ENCODE results near the gene BRMS1. TPM values are rescaled to one million over a fixed set of nuclear protein-coding genes. Genes with fewer than 3 reads are reported as not detected.

BRMS1 gene
- total and polyA plus RNA-seq, 10 of the 15 experiments (the other 5 are each of a cell fraction or from before 2014, with no cell fraction given), result 2.1 to 85.3 (median 48.5) TPM

DNA sequence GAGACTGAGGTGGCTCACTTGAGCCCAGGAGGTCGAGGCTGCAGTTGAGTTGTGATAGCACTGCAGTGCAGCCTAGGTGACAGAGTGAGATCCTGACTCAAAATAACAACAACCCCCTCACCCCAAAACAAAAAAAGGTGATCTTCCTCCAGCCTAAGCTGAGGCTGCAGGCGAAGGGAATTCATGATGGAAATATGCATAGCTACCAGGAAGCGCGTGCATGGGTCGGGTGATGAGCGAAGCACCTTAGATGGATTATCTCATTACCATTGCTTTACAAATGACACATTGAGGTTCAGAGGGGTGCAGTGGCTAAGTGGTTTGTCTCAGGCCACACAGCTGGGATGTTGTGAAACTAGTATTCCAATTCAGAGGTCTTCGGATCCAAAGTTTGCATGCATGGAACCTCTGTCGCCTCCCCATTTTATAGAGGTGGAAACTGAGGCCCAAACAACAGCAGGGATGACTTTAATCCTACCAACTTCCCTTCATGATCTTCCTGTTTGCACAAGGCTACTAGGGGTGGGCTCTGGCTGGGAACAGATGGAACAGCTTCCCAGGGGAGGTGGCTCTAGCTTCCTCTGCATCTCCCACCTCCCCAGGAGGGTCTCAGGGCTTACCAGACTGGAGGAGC, 22.1 kb upstream of the BRMS1 start:
- no peak for DNase-seq (ENCODE audit: low read depth, low spot score)
- ChIA-PET POLR2A (interaction anchor here (0.5 to 0.6 kb wide), 2 partner anchors 18 to 413 kb away, joined by 3 read pairs; no protein-coding TSS in a partner anchor), RAD21 (ENCODE audit: unreplicated experiment) (interaction anchor here (1.1 kb wide), 1 partner anchor 55 kb away, joined by 5 read pairs; no protein-coding TSS in a partner anchor), CTCF (interaction anchor here (0.5 to 5.9 kb wide), 7 partner anchors 10 to 830 kb away, joined by 3 to 91 read pairs (median 4); partner anchors contain the start of gene TMEM151A), SMC1A (ENCODE audit: uncharacterized antibody, unreplicated experiment) (interaction anchor here (1.2 kb wide), 1 partner anchor 23 kb away, joined by 3 read pairs; no protein-coding TSS in a partner anchor)
- FAIRE-seq, result no peak
- Histone ChIP-seq H3K36me3 (ENCODE audit: control insufficient read depth in 2 of 2, insufficient read depth in 2 of 2, low read length in 1 of 2) (peaks cover 0 to 2% of the 10 kb centered on the region in 2 experiments; a peak in 2 of 4 replicates), H3K4me1 (ENCODE audit: control insufficient read depth, insufficient read depth, low read length) (no peaks in the 10 kb centered on the region; the same call in 1 of the 2 replicates), H3K4me2 (ENCODE audit: control insufficient read depth, insufficient read depth) (no peak overlapping the region), H2AFZ (ENCODE audit: control insufficient read depth, low read depth, low read length) (no peak overlapping the region), H4K20me1 (ENCODE audit: control insufficient read depth, insufficient read depth) (no peaks in the 10 kb centered on the region), H3K9ac (ENCODE audit: control insufficient read depth, insufficient read depth, low read length) (no peak overlapping the region), H3K4me3 (no peak overlapping the region), H3K9me3 (replicated peaks; ENCODE audit: control insufficient read depth, insufficient read depth, low read length) (no peaks in the 10 kb centered on the region), H3K79me2 (ENCODE audit: control insufficient read depth, insufficient read depth, low read length) (no peaks in the 10 kb centered on the region; the same call in none of the 2 replicates), H3K27ac (ENCODE audit: control insufficient read depth, insufficient read depth) (no peak overlapping the region), H3K27me3 (replicated peaks in 1 of 2; ENCODE audit: control insufficient read depth in 2 of 2, insufficient read depth in 2 of 2, low read length in 1 of 2) (no peaks in the 10 kb centered on the region)
- in situ Hi-C loops (cut with MboI), result no loop called here
- intact Hi-C loops (cut with micrococcal nuclease; ENCODE audit: unreplicated experiment), result no loop called here
- WGBS (ENCODE audit: insufficient coverage, insufficient replicate concordance, low lambda C conversion rate, missing lambda C conversion rate), result 70% methylated on average over 8 of the region's 8 CpGs
- BruUV-seq (replicated peaks), result no TSS peak
- TF ChIP-seq TARDBP (IDR thresholded peaks at IDR 0.05; ENCODE audit: borderline replicate concordance), result no peak
- TF ChIP-seq KLF5 (IDR thresholded peaks at IDR 0.05; ENCODE audit: partially characterized antibody), result no peak
- TF ChIP-seq, protein P1, sequence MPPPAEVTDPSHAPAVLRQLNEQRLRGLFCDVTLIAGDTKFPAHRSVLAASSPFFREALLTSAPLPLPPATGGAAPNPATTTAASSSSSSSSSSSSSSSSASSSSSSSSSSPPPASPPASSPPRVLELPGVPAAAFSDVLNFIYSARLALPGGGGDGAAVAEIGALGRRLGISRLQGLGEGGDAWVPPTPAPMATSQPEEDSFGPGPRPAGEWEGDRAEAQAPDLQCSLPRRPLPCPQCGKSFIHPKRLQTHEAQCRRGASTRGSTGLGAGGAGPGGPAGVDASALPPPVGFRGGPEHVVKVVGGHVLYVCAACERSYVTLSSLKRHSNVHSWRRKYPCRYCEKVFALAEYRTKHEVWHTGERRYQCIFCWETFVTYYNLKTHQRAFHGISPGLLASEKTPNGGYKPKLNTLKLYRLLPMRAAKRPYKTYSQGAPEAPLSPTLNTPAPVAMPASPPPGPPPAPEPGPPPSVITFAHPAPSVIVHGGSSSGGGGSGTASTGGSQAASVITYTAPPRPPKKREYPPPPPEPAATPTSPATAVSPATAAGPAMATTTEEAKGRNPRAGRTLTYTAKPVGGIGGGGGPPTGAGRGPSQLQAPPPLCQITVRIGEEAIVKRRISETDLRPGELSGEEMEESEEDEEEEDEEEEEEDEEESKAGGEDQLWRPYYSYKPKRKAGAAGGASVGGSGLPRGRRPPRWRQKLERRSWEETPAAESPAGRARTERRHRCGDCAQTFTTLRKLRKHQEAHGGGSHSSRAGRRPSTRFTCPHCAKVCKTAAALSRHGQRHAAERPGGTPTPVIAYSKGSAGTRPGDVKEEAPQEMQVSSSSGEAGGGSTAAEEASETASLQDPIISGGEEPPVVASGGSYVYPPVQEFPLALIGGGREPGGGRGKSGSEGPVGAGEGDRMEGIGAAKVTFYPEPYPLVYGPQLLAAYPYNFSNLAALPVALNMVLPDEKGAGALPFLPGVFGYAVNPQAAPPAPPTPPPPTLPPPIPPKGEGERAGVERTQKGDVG (CRISPR knock-in tag; IDR thresholded peaks at IDR 0.05), result no peak
- TF ChIP-seq NR2F1 (conservative IDR thresholded peaks at IDR 0.05), result no peak
- no peak for TF ChIP-seq HDAC2 (IDR thresholded peaks at IDR 0.05)
- TF ChIP-seq, protein P2, sequence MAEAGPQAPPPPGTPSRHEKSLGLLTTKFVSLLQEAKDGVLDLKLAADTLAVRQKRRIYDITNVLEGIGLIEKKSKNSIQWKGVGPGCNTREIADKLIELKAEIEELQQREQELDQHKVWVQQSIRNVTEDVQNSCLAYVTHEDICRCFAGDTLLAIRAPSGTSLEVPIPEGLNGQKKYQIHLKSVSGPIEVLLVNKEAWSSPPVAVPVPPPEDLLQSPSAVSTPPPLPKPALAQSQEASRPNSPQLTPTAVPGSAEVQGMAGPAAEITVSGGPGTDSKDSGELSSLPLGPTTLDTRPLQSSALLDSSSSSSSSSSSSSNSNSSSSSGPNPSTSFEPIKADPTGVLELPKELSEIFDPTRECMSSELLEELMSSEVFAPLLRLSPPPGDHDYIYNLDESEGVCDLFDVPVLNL (IDR thresholded peaks at IDR 0.05; ENCODE audit: low read depth, low read length), result no peak
- TF ChIP-seq HSF1 (IDR thresholded peaks at IDR 0.05; ENCODE audit: low read depth, low read length), result no peak
- no peak for TF ChIP-seq RUNX3 (IDR thresholded peaks at IDR 0.05; ENCODE audit: low read length)
- no peak for TF ChIP-seq ZSCAN29 (IDR thresholded peaks at IDR 0.05)
- no peak for TF ChIP-seq ZBED1 (IDR thresholded peaks at IDR 0.05; ENCODE audit: borderline replicate concordance)
- no peak for ATAC-seq

Data from GM12878 (cell line).